HepG2 (cell line): ENCODE data around the gene CBX7. TPM values are rescaled to one million over a fixed set of nuclear protein-coding genes. Genes with fewer than 3 reads are reported as not detected.

Experiments used
- ARHGAP35 ChIP-seq: sonication (generic); formaldehyde crosslinking; IDR thresholded peaks from 2 replicates; pipeline ENCODE4 v1.9.0; 2022; ENCODE audit warnings: mild to moderate bottlenecking, inconsistent platforms, moderate library complexity, missing genetic modification reagents, borderline replicate concordance
- GZF1 ChIP-seq: sonication (generic); formaldehyde crosslinking; IDR thresholded peaks from 2 replicates; pipeline ENCODE4 v1.5.1; 2020; ENCODE audit warnings: mild to moderate bottlenecking, missing genetic modification reagents
- HDAC2 ChIP-seq: sonication (generic); formaldehyde crosslinking; IDR thresholded peaks from 2 replicates; pipeline ENCODE4 v1.4.0; 2020; ENCODE audit warnings: missing genetic modification reagents
- MXI1 ChIP-seq: IDR thresholded peaks from 3 replicates; pipeline ENCODE4 v1.6.1; 2012; ENCODE audit warnings: low read depth, low read length, inconsistent platforms, borderline replicate concordance
- PRMT3 ChIP-seq: sonication (generic); formaldehyde crosslinking; IDR thresholded peaks from 2 replicates; pipeline ENCODE4 v1.8.1; 2022; ENCODE audit warnings: low read depth, mild to moderate bottlenecking, moderate library complexity, missing genetic modification reagents, borderline replicate concordance
- PRPF4 ChIP-seq: fragments of 200-400 bp; formaldehyde crosslinking; IDR thresholded peaks from 2 replicates; pipeline ENCODE4 v1.6.1; 2016; ENCODE audit warnings: low read length, low read depth; ENCODE audit not compliant: poor library complexity, severe bottlenecking
- RBFOX2 ChIP-seq: fragments of 200-400 bp; formaldehyde crosslinking; IDR thresholded peaks from 2 replicates; pipeline ENCODE4 v1.6.1; 2017; ENCODE audit warnings: low read depth, mild to moderate bottlenecking, low read length
- REL ChIP-seq: sonication (generic); formaldehyde crosslinking; conservative IDR thresholded peaks from 2 replicates; pipeline ENCODE4 v1.8.0; 2022; ENCODE audit warnings: mild to moderate bottlenecking, missing genetic modification reagents, moderate library complexity
- TBX3 ChIP-seq: fragments of 450-650 bp; IDR thresholded peaks from 2 replicates; pipeline ENCODE4 v1.6.1; 2017; ENCODE audit warnings: antibody characterized with exemption, mild to moderate bottlenecking, inconsistent platforms, borderline replicate concordance
- ZFP36 ChIP-seq: fragments of 150-350 bp; IDR thresholded peaks from 2 replicates; pipeline ENCODE4 v1.6.1; 2018; ENCODE audit warnings: borderline replicate concordance, low read length, low read depth; ENCODE audit not compliant: partially characterized antibody
- ZKSCAN5 ChIP-seq: sonication (generic); formaldehyde crosslinking; IDR thresholded peaks from 2 replicates; pipeline ENCODE4 v1.5.1; 2020; ENCODE audit warnings: mild to moderate bottlenecking, missing genetic modification reagents
- ZNF274 ChIP-seq: sonication (generic); formaldehyde crosslinking; IDR thresholded peaks from 2 replicates; pipeline ENCODE4 v1.5.1; 2020; ENCODE audit warnings: mild to moderate bottlenecking, missing genetic modification reagents
- ZNF501 ChIP-seq: sonication (generic); formaldehyde crosslinking; IDR thresholded peaks from 2 replicates; pipeline ENCODE4 v1.5.1; 2020; ENCODE audit warnings: mild to moderate bottlenecking, moderate library complexity, missing genetic modification reagents
- polyA plus RNA-seq, 8 experiments: library from polyadenylated mRNA; depleted of rRNA in 3 of 8; stranded (reverse) in 7 of 8; unstranded in 1 of 8; fragments of >200 nt; fragmentation: Illumina TruSeq in 4 of 8; extraction: Trizol in 4 of 8; gene quantifications; 2 replicates each; pipeline versions ENCODE4 v1.2.1 to v1.2.3, GENCODE V29; 2011 to 2016; ENCODE audit warnings: low read depth in 4 of 8, missing spikeins in 1 of 8, mixed read lengths in 1 of 8; ENCODE audit not compliant: insufficient read depth in 1 of 8
- total RNA-seq, 5 experiments: library from RNA; depleted of rRNA; stranded (reverse); fragments of >200 nt; fragmentation: Illumina TruSeq; extraction: Trizol; gene quantifications; 2 replicates each; pipeline ENCODE4 v1.2.3, GENCODE V29; 2016; ENCODE audit warnings: low read depth in 1 of 5
- TF ChIP-seq, protein P1 (sequence below): IDR thresholded peaks from 2 replicates; pipeline ENCODE4 v1.6.1; 2016; ENCODE audit warnings: missing biosample characterization, missing genetic modification reagents, low read depth
- TF ChIP-seq, protein P2 (sequence below): IDR thresholded peaks from 2 replicates; pipeline ENCODE4 v1.6.1; 2016; ENCODE audit warnings: mild to moderate bottlenecking
- TF ChIP-seq, protein P3 (sequence below): sonication (generic); formaldehyde crosslinking; IDR thresholded peaks from 2 replicates; pipeline ENCODE4 v1.4.0; 2020; ENCODE audit warnings: missing genetic modification reagents, low read depth, mild to moderate bottlenecking, borderline replicate concordance
- TF ChIP-seq, protein P4 (sequence below): sonication (generic); formaldehyde crosslinking; IDR thresholded peaks from 2 replicates; pipeline ENCODE4 v1.4.0; 2020; ENCODE audit warnings: mild to moderate bottlenecking, missing genetic modification reagents
- TF ChIP-seq, protein P5 (sequence below): sonication (generic); formaldehyde crosslinking; IDR thresholded peaks from 2 replicates; pipeline ENCODE4 v1.4.0; 2020; ENCODE audit warnings: mild to moderate bottlenecking, missing genetic modification reagents
- TF ChIP-seq, protein P6 (sequence below): sonication (generic); formaldehyde crosslinking; IDR thresholded peaks from 2 replicates; pipeline ENCODE4 v1.4.0; 2020; ENCODE audit warnings: missing genetic modification reagents, borderline replicate concordance

CBX7 gene
- total and polyA plus RNA-seq, 2 of the 13 experiments (the other 11 are each of a cell fraction or from before 2014, with no cell fraction given) = 0.35 to 4.9 TPM

DNA sequence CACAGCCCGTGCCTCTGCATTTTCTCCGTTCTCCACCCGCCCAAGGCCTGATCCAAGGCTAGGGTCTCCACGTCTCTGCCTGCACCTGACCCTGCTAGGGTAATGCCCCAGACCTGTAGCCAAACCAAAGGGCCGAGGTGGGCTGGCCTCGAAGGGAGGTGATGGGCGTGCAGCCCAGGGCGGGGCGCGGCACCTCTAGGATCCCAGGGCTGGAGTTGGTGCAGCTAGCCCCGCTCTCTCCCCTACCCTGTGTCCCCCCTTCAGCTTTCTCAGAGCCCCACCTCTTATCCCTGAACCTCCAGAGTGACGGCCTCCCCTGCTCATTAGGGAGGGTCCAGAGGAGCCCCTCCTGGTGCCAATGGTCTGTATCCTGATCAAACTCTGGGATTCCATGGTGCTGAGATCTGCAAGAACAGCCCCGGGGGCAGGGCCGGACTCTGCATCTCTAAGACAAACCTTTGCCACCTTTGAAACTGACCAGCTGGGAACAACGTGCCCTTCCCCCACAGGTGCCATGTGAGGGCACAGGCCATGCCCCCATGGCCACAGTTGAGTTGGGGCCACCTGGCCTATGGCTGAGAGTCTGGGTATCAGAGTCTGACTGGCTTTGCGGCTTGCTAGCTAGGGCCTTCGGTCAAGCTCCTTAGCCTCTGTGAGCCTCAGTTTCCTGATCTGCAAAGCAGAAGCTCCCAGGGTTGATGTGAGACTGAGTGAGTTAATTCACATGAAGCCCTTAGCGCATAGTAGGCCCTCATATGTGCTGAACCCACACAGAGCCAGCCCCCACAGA, 23.1 kb upstream of the CBX7 start (continued):
- TF ChIP-seq GZF1 (CRISPR knock-in tag) = no peak
- no peak for TF ChIP-seq ZKSCAN5 (CRISPR knock-in tag)
- TF ChIP-seq, protein P1, sequence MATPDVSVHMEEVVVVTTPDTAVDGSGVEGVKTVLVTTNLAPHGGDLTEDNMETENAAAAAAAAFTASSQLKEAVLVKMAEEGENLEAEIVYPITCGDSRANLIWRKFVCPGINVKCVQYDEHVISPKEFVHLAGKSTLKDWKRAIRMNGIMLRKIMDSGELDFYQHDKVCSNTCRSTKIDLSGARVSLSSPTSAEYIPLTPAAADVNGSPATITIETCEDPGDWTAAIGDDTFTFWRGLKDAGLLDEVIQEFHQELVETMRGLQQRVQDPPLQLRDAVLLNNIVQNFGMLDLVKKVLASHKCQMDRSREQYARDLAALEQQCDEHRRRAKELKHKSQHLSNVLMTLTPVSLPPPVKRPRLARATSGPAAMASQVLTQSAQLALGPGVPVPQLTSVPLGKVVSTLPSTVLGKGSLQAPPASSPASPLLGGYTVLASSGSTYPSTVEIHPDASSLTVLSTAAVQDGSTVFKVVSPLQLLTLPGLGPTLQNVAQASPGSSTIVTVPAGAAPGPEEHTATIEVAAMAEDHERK = no peak
- TF ChIP-seq PRPF4 = no peak
- TF ChIP-seq RBFOX2 = no peak
- TF ChIP-seq, protein P2, sequence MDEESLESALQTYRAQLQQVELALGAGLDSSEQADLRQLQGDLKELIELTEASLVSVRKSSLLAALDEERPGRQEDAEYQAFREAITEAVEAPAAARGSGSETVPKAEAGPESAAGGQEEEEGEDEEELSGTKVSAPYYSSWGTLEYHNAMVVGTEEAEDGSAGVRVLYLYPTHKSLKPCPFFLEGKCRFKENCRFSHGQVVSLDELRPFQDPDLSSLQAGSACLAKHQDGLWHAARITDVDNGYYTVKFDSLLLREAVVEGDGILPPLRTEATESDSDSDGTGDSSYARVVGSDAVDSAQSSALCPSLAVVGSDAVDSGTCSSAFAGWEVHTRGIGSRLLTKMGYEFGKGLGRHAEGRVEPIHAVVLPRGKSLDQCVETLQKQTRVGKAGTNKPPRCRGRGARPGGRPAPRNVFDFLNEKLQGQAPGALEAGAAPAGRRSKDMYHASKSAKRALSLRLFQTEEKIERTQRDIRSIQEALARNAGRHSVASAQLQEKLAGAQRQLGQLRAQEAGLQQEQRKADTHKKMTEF (CRISPR knock-in tag) = no peak
- TF ChIP-seq ZFP36 = no peak
- no peak for TF ChIP-seq TBX3
- TF ChIP-seq REL (CRISPR knock-in tag) = no peak
- TF ChIP-seq, protein P3, sequence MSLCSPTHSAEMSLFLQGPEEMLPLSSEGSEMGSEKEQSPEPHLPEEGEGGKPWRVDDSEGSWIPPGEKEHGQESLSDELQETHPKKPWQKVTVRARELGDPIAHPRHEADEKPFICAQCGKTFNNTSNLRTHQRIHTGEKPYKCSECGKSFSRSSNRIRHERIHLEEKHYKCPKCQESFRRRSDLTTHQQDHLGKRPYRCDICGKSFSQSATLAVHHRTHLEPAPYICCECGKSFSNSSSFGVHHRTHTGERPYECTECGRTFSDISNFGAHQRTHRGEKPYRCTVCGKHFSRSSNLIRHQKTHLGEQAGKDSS (CRISPR knock-in tag) = no peak
- TF ChIP-seq HDAC2 (CRISPR knock-in tag) = no peak
- TF ChIP-seq, protein P4, sequence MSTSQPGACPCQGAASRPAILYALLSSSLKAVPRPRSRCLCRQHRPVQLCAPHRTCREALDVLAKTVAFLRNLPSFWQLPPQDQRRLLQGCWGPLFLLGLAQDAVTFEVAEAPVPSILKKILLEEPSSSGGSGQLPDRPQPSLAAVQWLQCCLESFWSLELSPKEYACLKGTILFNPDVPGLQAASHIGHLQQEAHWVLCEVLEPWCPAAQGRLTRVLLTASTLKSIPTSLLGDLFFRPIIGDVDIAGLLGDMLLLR = no peak
- no peak for TF ChIP-seq ARHGAP35 (CRISPR knock-in tag)
- TF ChIP-seq, protein P5, sequence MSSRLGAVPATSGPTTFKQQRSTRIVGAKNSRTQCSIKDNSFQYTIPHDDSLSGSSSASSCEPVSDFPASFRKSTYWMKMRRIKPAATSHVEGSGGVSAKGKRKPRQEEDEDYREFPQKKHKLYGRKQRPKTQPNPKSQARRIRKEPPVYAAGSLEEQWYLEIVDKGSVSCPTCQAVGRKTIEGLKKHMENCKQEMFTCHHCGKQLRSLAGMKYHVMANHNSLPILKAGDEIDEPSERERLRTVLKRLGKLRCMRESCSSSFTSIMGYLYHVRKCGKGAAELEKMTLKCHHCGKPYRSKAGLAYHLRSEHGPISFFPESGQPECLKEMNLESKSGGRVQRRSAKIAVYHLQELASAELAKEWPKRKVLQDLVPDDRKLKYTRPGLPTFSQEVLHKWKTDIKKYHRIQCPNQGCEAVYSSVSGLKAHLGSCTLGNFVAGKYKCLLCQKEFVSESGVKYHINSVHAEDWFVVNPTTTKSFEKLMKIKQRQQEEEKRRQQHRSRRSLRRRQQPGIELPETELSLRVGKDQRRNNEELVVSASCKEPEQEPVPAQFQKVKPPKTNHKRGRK = no peak
- 0 out of 2 replicates have a peak, but pooled peaks have one; percentile 34 for TF ChIP-seq ZNF501 (CRISPR knock-in tag)
- TF ChIP-seq, protein P6, sequence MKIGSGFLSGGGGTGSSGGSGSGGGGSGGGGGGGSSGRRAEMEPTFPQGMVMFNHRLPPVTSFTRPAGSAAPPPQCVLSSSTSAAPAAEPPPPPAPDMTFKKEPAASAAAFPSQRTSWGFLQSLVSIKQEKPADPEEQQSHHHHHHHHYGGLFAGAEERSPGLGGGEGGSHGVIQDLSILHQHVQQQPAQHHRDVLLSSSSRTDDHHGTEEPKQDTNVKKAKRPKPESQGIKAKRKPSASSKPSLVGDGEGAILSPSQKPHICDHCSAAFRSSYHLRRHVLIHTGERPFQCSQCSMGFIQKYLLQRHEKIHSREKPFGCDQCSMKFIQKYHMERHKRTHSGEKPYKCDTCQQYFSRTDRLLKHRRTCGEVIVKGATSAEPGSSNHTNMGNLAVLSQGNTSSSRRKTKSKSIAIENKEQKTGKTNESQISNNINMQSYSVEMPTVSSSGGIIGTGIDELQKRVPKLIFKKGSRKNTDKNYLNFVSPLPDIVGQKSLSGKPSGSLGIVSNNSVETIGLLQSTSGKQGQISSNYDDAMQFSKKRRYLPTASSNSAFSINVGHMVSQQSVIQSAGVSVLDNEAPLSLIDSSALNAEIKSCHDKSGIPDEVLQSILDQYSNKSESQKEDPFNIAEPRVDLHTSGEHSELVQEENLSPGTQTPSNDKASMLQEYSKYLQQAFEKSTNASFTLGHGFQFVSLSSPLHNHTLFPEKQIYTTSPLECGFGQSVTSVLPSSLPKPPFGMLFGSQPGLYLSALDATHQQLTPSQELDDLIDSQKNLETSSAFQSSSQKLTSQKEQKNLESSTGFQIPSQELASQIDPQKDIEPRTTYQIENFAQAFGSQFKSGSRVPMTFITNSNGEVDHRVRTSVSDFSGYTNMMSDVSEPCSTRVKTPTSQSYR (CRISPR knock-in tag) = peak; percentile 43; the same call in 1 of the 2 replicates
- TF ChIP-seq ZNF274 (CRISPR knock-in tag) = no peak
- no peak for TF ChIP-seq PRMT3 (CRISPR knock-in tag)
- TF ChIP-seq MXI1 = no peak
